ENCODE data around the gene FXN.
"Not testable (repeated sequence)": the region's sequence is repeated elsewhere in the genome, so short reads cannot be mapped to it uniquely, and the experiment has no call there.

DNA sequence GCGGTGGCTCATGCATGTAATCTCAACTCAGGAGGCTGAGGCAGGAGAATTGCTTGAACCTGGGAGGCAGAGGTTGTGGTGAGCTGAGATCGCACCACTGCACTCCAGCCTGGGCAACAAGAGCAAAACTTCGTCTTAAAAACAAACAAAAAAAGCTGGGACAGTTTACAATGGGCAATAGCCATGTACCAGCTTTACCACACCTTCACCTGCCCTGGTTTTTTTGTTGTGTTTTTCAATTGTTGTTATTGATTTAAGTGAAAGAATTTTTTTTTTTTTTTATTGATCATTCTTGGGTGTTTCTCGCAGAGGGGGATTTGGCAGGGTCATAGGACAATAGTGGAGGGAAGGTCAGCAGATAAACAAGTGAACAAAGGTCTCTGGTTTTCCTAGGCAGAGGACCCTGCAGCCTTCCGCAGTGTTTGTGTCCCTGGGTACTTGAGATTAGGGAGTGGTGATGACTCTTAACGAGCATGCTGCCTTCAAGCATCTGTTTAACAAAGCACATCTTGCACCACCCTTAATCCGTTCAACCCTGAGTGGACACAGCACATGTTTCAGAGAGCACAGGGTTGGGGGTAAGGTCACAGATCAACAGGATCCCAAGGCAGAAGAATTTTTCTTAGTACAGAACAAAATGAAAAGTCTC is 67.9 kb downstream of the FXN start:
- not testable (repeated sequence) for TF ChIP-seq EZH2 (IDR thresholded peaks at IDR 0.05; ENCODE audit: insufficient read depth, poor library complexity, severe bottlenecking); EZH2phosphoT487 (IDR thresholded peaks at IDR 0.05; ENCODE audit: insufficient read depth, low read depth)
